Activated CD8-positive, alpha-beta memory T cell treated with anti-CD3 and anti-CD28 coated beads, Interleukin-2, amount 10 ng/mL, durations not matched to agents 7 days and 5 days (primary cell): ENCODE data around the gene ODF2. TPM values are rescaled to one million over a fixed set of nuclear protein-coding genes. Genes with fewer than 3 reads are reported as not detected.
A peak's percentile ranks its signal among the peaks of the same experiment; 100 is the strongest.
"Not testable (repeated sequence)": the region's sequence is repeated elsewhere in the genome, so short reads cannot be mapped to it uniquely, and the experiment has no call there.

ENCODE experiments used
- ATAC-seq: fragments of 150-1000 bp; cut with Tn5 transposase; one replicate; pipeline ENCODE4 v1.10.0; 2021; ENCODE audit warnings: moderate library complexity
- CTCF ChIA-PET: fragments of 350-600 bp; sonication (Branson Sonifier 250); formaldehyde crosslinking; loops from one replicate; lab custom pipeline; 2021; ENCODE audit warnings: antibody characterized with exemption; lab: Charles Lee
- DNase-seq: peaks from one replicate; pipeline ENCODE4 v3.0.0-alpha.2; 2020
- H3K27ac Mint-ChIP-seq: one replicate; pipeline ENCODE4 v1.8.0; 2021; ENCODE audit warnings: mild to moderate bottlenecking, mixed read lengths
- H3K27me3 Mint-ChIP-seq: one replicate; pipeline ENCODE4 v1.8.0; 2021; ENCODE audit warnings: mixed read lengths
- H3K36me3 Mint-ChIP-seq: one replicate; pipeline ENCODE4 v1.8.0; 2021; ENCODE audit warnings: mild to moderate bottlenecking, mixed read lengths
- H3K4me1 Mint-ChIP-seq: one replicate; pipeline ENCODE4 v1.8.0; 2021; ENCODE audit warnings: mixed read lengths
- H3K4me3 Mint-ChIP-seq: one replicate; pipeline ENCODE4 v1.8.0; 2021; ENCODE audit warnings: mild to moderate bottlenecking, moderate library complexity, mixed read lengths
- H3K9me3 Mint-ChIP-seq: one replicate; pipeline ENCODE4 v1.8.0; 2022; ENCODE audit warnings: low read depth, mixed read lengths
- total RNA-seq, 2 experiments: library from RNA; stranded (reverse); gene quantifications; one replicate each; pipeline ENCODE4 v1.2.3, GENCODE V29; 2021

Gene ODF2
- total RNA-seq, 2 experiments from 2014 or later = 71.8 to 82.7 TPM

- no peak for DNase-seq
- no peaks in the 10 kb centered on the region for H3K4me1 Mint-ChIP-seq
- no peaks in the 10 kb centered on the region for H3K9me3 Mint-ChIP-seq
- no peaks in the 10 kb centered on the region for H3K27me3 Mint-ChIP-seq
- ATAC-seq = peak; percentile 33
- CTCF ChIA-PET = interaction anchor here (1.9 to 2.6 kb wide), 3 partner anchors 14 to 59 kb away, joined by 6 read pairs; partner anchors contain the start of gene SPTAN1
- H3K36me3 Mint-ChIP-seq = peaks cover 38% of the 10 kb centered on the region
- no peak overlapping the region for H3K4me3 Mint-ChIP-seq
- H3K27ac Mint-ChIP-seq = no peak overlapping the region
These were observed 42.2 kb downstream of the ODF2 start for GRCh38 chr9:128497824-128498610.

DNA sequence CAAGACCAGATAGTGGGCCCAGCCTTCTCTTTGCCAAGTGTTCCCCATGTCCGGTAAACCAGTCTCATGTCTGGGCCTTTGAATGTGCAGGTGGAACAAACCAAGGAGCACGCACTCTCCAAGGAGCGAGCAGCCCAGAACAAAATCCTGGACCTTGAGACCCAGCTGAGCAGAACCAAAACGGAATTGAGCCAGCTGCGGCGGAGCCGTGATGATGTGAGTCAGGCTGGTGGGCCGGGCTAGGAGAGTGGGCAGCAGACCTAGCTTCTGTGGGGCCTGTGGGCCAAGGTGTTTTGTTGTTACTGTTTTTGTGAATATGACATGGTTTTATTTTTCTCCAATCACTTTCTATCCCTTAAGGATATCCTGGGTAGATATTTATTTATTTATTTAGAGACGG lies 43.1 kb downstream of the ODF2 start:
- DNase-seq (no peak), ATAC-seq (no peak)
- Mint-ChIP-seq H3K9me3 (no peaks in the 10 kb centered on the region), H3K27ac (no peak overlapping the region), H3K4me1 (peaks cover 7% of the 10 kb centered on the region), H3K27me3 (no peaks in the 10 kb centered on the region), H3K4me3 (no peak overlapping the region), H3K36me3 (peaks cover 37% of the 10 kb centered on the region)
- CTCF ChIA-PET = interaction anchor here (1.9 to 2.6 kb wide), 2 partner anchors 13 to 53 kb away, joined by 6 read pairs; partner anchors contain the start of gene SPTAN1

DNA sequence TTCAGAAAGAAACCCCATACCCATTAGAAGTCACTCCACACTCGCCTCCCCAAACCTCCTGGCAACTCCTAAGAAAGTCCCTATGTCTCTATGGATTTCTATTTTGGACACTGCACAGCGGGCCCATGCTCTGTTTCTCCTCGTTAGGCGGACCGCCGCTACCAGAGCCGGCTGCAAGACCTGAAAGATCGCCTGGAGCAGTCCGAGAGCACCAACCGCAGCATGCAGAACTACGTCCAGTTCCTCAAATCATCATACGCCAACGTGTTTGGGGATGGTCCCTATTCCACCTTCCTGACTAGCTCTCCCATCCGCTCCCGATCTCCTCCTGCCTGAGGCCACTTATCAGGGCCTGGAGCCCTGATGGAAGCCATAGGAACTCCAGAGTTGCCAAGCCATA lies 44.1 kb downstream of the ODF2 start:
- DNase-seq = no peak
- no peaks in the 10 kb centered on the region for H3K9me3 Mint-ChIP-seq
- H3K4me1 Mint-ChIP-seq = peaks cover 10% of the 10 kb centered on the region
- ATAC-seq = no peak
- H3K27ac Mint-ChIP-seq = no peak overlapping the region
- no peaks in the 10 kb centered on the region for H3K27me3 Mint-ChIP-seq
- H3K36me3 Mint-ChIP-seq = peaks cover 34% of the 10 kb centered on the region
- no peak overlapping the region for H3K4me3 Mint-ChIP-seq
- CTCF ChIA-PET = interaction anchor here (0.9 to 2.6 kb wide), 3 partner anchors 12 to 138 kb away, joined by 3 to 6 read pairs (median 4); no protein-coding TSS in a partner anchor

DNA sequence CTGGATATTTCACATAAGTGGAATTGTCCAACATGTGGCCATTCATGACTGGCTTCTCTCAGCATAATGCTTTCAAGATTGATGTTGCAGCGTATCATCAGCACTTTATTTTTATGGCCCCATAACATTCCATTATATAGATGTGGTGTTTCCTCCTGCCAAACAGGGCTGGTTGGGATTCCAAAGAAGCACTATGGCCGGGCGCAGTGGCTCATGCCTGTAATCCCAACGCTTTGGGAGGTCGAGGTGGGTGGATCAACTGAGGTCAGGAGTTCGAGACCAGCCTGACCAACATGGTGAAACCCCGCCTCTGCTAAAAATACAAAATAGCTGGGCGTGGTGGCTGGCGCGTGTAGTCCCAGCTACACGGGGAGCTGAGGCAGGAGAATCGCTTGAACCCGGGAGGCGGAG lies 47.6 kb downstream of the ODF2 start:
- H3K4me1 Mint-ChIP-seq = peaks cover 28% of the 10 kb centered on the region
- H3K27me3 Mint-ChIP-seq, DNase-seq, H3K9me3 Mint-ChIP-seq, ATAC-seq, CTCF ChIA-PET: not testable (repeated sequence)
- peaks cover 26% of the 10 kb centered on the region for H3K36me3 Mint-ChIP-seq
- H3K27ac Mint-ChIP-seq = peak overlapping the region; percentile 73
- H3K4me3 Mint-ChIP-seq = peak overlapping the region; percentile 93

- Mint-ChIP-seq H3K4me3 (peak overlapping the region; percentile 93), H3K27me3 (no peaks in the 10 kb centered on the region), H3K4me1 (peaks cover 32% of the 10 kb centered on the region), H3K36me3 (peaks cover 26% of the 10 kb centered on the region), H3K27ac (peak overlapping the region; percentile 73), H3K9me3 (no peaks in the 10 kb centered on the region)
- ATAC-seq (no peak), DNase-seq (no peak)
- CTCF ChIA-PET = no interaction called here
These were observed 48.1 kb downstream of the ODF2 start for GRCh38 chr9:128503870-128504269.

- Mint-ChIP-seq H3K4me3 (peak within 1 kb of the TSS; percentile 93), H3K27me3 (no peaks in the 10 kb centered on the region), H3K4me1 (peaks cover 32% of the 10 kb centered on the region), H3K36me3 (peaks cover 31% of the 10 kb centered on the region), H3K9me3 (no peaks in the 10 kb centered on the region), H3K27ac (peak within 1 kb of the TSS; percentile 99)
- DNase-seq (peak; percentile 96), ATAC-seq (peak; percentile 95)
- CTCF ChIA-PET = interaction anchor here (0.8 to 1.2 kb wide), 4 partner anchors 14 to 313 kb away, joined by 3 to 4 read pairs (median 4); partner anchors contain the start of genes ENDOG and SPTAN1
These were observed 48.9 kb downstream of the ODF2 start, which contains the start of gene GLE1 for GRCh38 chr9:128504485-128505413. Gene GLE1 (plus strand): TSS chr9:128504719. CDS start chr9:128504806, 87 bp downstream.

DNA sequence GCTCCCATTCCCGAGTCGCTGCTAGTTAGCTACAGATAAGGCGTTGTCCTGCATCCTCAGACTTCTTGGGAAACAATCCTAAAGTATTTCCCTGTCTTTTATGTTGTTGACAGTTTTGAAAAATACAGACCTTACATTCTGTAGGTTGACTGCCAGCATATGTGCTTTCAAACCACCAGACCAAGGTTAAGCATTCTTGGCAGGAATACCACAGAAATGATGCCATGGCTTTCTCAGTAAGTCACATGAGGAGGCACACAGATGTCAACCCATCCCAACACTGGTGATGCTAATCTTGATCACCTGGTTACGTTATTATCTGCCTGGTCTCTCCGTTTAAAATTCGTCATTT lies 49.6 kb downstream of the ODF2 start:
- Mint-ChIP-seq H3K27me3 (no peaks in the 10 kb centered on the region), H3K27ac (peak overlapping the region; percentile 99), H3K4me3 (peak overlapping the region; percentile 93), H3K4me1 (peaks cover 32% of the 10 kb centered on the region), H3K36me3 (peaks cover 34% of the 10 kb centered on the region), H3K9me3 (no peaks in the 10 kb centered on the region)
- no peak for ATAC-seq
- CTCF ChIA-PET = interaction anchor here (0.8 to 1.2 kb wide), 4 partner anchors 14 to 313 kb away, joined by 3 to 4 read pairs (median 4); partner anchors contain the start of genes ENDOG and SPTAN1
- no peak for DNase-seq

DNA sequence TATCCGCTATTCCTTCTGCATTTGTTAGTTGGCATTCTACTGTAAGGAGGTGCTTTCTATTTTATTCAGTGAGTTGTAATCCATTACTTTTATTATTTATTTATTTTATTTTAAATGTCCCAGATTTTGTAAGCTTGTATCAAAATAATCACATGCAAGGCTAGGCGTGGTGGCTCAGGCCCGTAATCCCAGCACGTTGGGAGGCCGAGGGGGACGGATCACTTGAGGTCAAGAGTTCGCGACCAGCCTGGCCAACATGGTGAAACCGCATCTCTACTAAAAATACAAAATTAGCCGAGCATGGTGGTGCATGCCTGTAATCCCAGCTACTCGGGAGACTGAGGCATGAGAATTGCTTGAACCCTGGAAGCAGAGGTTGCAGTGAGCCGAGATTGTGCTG lies 50.1 kb downstream of the ODF2 start:
- peaks cover 32% of the 10 kb centered on the region for H3K4me1 Mint-ChIP-seq

DNA sequence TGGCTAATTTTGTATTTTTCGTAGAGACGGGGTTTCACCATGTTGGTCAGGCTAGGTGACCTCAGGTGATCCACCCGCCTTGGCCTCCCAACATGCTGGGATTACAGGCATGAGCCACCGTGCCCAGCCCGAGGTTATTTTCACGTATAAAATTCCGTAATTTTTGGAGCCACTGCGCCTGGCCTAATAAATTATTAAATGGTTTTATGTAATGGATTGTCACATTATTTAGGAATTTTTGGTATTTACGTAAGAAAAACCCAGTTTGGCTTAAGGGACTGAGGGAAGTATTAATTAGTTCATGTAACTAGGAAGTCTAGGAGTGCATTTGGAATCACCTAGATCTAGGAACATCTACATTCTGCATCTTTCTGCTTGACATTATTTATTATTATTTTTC lies 57.0 kb downstream of the ODF2 start:
- H3K27ac Mint-ChIP-seq = no peak overlapping the region
- peaks cover 50% of the 10 kb centered on the region for H3K36me3 Mint-ChIP-seq
- CTCF ChIA-PET = interaction anchor here (0.8 to 2.0 kb wide), 6 partner anchors 8 to 305 kb away, joined by 3 to 6 read pairs (median 4); partner anchors contain the start of gene ENDOG
- DNase-seq (no peak), ATAC-seq (no peak)
- no peak overlapping the region for H3K4me3 Mint-ChIP-seq
- H3K9me3 Mint-ChIP-seq = no peaks in the 10 kb centered on the region
- peaks cover 18% of the 10 kb centered on the region for H3K4me1 Mint-ChIP-seq
- H3K27me3 Mint-ChIP-seq = no peaks in the 10 kb centered on the region

More for the DNA sequence above, 50.1 kb downstream of the ODF2 start:
- Mint-ChIP-seq H3K4me3 (peak overlapping the region; percentile 93), H3K27ac (peak overlapping the region; percentile 99), H3K36me3 (peaks cover 32% of the 10 kb centered on the region)
- DNase-seq, H3K27me3 Mint-ChIP-seq, H3K9me3 Mint-ChIP-seq, ATAC-seq: not testable (repeated sequence)
- CTCF ChIA-PET = interaction anchor here (1.4 kb wide), 1 partner anchor 10 kb away, joined by 4 read pairs; no protein-coding TSS in a partner anchor

DNA sequence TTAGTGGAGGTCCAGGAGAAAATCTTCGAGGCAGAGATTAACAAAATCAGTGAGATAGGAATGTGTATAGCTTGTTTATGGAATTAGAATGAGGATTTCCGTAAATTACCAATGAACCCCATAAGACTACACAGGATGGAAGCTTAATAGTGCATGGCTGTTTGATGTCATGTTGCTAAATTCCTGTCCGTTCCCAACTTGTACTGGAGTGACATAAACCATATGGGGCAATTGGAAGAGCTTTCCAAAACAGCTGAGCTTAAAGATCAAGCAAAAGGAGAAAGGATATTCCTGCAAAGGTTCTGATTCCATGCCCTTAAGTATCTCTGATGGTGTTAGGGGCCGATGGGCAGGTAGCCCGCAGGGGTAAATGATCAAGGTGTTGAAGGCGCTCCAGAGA lies 66.2 kb downstream of the ODF2 start:
- no peak for DNase-seq
- H3K27ac Mint-ChIP-seq = no peak overlapping the region
- no peak overlapping the region for H3K4me3 Mint-ChIP-seq
- no peak for ATAC-seq
- H3K36me3 Mint-ChIP-seq = peaks cover 56% of the 10 kb centered on the region
- no peaks in the 10 kb centered on the region for H3K9me3 Mint-ChIP-seq
- CTCF ChIA-PET = interaction anchor here (1.6 kb wide), 1 partner anchor 10 kb away, joined by 5 read pairs; no protein-coding TSS in a partner anchor
- no peaks in the 10 kb centered on the region for H3K27me3 Mint-ChIP-seq
- peaks cover 3% of the 10 kb centered on the region for H3K4me1 Mint-ChIP-seq

DNA sequence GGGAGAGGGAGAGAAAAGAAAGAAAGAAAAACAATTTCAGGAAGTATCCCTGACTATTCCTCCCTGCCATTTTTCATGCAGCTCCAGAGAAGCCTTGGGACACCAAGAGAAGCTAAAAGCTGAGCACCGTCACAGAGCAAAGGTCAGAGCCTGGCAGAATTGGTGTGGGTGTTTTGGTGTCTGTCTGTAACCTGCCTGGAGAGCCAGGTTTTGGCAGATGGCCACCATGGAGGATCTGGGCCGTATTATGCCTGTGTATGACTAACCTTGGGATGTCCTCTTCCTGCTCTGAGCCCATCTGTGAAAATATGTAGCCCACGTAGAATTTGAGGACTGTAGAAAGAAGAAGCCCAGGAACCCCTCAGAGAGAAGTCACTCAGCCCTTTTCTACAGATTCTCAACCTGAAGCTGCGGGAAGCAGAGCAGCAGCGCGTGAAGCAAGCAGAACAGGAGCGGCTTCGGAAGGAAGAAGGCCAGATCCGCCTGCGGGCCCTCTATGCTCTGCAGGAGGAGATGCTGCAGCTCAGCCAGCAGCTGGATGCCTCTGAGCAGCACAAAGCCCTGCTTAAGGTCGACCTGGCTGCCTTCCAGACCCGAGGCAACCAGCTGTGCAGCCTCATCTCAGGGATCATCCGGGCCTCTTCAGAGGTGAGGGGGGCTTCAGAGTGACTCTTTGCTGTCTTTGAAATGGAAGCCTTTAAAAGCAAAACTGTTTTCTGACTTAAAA lies 67.6 kb downstream of the ODF2 start:
- Mint-ChIP-seq H3K27ac (no peak overlapping the region), H3K9me3 (no peaks in the 10 kb centered on the region), H3K4me3 (no peak overlapping the region), H3K36me3 (peaks cover 49% of the 10 kb centered on the region), H3K27me3 (no peaks in the 10 kb centered on the region), H3K4me1 (no peaks in the 10 kb centered on the region)
- CTCF ChIA-PET = interaction anchor here (0.7 kb wide), 1 partner anchor 34 kb away, joined by 3 read pairs; no protein-coding TSS in a partner anchor
- no peak for ATAC-seq
- DNase-seq = no peak

- CTCF ChIA-PET = no interaction called here
- no peak for DNase-seq
- Mint-ChIP-seq H3K27me3 (no peaks in the 10 kb centered on the region), H3K4me1 (no peaks in the 10 kb centered on the region), H3K27ac (no peak overlapping the region), H3K9me3 (no peaks in the 10 kb centered on the region), H3K36me3 (peaks cover 37% of the 10 kb centered on the region), H3K4me3 (no peak overlapping the region)
- no peak for ATAC-seq
These were observed 70.9 kb downstream of the ODF2 start for GRCh38 chr9:128526720-128527119.
